HG02981 (cell line): ENCODE measurements around the gene SEC14L2.

Experiments
- ATAC-seq: cut with Tn5 transposase; IDR thresholded peaks from one replicate; pipeline ENCODE4 v1.9.1; 2021; ENCODE audit warnings: mild to moderate bottlenecking, moderate library complexity; ENCODE audit not compliant: unreplicated experiment

The SEC14L2 gene

DNA sequence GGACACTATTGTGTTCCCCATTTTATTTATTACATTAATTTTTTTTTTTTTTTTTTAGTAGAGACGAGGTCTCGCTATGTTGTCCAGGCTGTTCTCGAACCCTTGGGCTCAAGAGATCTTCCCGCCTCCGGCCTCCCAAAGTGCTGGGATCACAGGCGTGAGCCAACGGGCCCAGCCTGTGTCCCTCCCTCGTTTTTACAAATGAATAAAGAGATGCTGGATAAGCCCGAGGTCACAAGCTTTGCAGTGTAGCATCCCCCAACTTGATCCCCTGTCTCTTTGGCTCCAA, 28.5 kb downstream of the SEC14L2 start:
- no peak for ATAC-seq

DNA sequence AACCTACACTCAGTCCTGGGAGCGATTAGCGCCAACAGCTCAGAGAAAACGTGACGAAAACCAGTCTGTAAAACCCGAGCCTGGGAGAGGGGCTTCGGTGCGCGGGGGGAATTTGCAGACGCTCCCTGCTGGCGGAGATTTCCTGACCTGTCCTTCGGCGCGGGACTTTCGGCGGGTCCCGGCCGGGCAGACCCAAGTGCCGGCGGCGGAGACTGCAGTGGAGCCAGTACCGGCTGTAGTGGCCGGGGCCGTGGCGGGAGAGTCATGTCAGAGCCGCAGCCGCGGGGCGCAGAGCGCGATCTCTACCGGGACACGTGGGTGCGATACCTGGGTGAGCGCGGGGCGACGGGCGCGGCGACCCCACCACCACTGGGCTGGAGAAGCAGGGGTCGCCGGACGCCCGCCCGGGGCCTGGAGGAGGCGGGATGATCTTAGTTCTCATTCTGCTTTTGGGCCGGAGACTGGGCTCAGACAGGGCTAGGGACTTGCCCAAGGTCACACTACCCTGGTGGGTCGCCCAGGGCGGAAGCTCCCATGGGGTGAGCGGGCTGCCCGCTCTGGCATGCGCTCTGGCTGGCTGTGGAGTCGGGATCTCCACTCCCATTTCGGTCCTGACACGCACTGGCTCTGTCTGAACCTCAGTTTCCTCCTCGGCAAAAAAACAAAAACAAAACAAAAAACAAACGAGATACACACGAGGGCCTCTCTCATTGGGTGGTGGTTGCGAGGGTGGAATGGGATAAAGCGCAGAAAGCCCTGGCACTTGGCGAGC, 29.0 kb downstream of the SEC14L2 start, which contains the start of gene MTFP1:
MTFP1 (plus strand) TSS at position 153 of the 772 bp plus-strand sequence; CDS start at position 265, 112 bp downstream.
- no peak for ATAC-seq

DNA sequence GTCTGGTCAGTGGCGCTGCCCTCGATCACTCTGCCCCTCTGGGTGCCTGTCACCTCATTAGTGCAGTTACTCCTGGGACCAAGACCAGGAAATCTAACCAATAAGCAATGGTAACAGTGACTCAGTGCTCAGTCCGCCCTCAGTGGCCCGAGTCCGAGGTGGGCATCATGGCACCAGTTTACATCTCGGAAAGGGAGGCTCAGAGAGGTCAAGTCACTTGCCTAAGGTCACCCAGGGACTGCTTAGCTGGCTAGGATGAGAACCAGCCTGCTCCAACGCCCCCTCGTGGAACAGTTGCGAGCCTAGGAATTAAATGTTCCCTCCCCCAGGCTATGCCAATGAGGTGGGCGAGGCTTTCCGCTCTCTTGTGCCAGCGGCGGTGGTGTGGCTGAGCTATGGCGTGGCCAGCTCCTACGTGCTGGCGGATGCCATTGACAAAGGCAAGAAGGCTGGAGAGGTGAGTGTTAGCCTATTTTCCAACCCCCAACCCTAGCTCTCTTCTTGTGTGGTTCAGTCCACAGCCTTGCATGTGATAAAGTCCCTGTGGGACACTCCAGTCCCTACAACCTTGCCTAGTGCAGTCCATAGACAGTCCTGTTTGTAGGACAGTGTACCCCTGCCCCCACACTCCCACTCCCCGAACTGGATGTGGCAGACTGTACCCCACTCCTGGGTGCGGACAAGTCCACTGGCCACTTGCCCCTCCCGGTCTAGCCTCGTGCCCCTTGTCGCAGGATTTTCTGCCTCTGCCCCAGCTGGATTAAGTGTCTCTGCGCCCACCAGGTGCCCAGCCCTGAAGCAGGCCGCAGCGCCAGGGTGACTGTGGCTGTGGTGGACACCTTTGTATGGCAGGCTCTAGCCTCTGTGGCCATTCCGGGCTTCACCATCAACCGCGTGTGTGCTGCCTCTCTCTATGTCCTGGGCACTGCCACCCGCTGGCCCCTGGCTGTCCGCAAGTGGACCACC, 29.9 kb downstream of the SEC14L2 start:
- no peak for ATAC-seq

DNA sequence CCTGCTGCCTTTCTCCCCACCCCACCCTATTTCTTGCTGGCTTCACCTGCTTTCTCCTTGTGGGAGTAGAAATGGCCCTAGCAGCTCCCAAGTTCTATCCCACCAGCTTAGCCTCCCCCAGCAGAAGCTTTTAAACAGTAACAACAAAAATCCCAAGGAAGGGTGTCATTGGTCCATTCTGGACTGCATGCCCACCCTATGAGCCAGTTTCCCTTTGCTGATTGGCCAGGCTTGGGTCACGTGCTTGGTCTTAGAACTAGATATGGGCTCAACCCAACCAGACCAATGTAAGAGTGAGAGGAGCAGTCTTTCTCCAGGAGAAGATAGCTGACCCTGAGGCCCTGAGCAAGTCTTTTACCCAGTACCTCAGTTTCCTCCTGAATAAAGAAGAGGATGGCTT, 31.1 kb downstream of the SEC14L2 start:
- no peak for ATAC-seq

- ATAC-seq = no peak
Measured at GRCh38 chr22:30429887-30430286, 33.1 kb downstream of the SEC14L2 start.

- ATAC-seq = no peak
Measured at GRCh38 chr22:30430933-30431332, 34.1 kb downstream of the SEC14L2 start.

GRCh38 chr22:30432096-30432495, 35.3 kb downstream of the SEC14L2 start:
- no peak for ATAC-seq

- no peak for ATAC-seq
Measured at GRCh38 chr22:30432520-30432919, 35.7 kb downstream of the SEC14L2 start.

DNA sequence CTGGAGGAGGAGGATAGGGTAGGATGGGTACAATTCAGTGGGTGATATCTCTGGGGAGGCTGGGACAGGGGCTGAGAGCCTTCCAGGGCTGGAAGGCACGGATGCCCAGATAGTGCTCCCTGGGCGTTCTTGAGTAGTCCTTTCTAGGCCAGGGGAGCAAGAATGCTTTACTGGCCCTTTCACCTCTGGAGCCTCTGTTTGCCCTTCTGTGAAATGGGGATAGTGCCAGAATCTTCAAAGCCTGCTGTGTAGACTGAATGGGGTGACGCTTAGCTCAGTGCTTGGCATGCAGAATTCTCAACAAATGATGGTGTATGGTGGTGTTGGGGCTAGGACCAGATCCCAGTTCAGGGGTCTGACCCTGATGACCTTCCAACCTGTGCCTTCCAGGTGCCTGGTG, 36.4 kb downstream of the SEC14L2 start:
- ATAC-seq = no peak

GRCh38 chr22:30433773-30434172, 37.0 kb downstream of the SEC14L2 start:
- no peak for ATAC-seq

- ATAC-seq = no peak
Measured at GRCh38 chr22:30434843-30435242, 38.0 kb downstream of the SEC14L2 start.

DNA sequence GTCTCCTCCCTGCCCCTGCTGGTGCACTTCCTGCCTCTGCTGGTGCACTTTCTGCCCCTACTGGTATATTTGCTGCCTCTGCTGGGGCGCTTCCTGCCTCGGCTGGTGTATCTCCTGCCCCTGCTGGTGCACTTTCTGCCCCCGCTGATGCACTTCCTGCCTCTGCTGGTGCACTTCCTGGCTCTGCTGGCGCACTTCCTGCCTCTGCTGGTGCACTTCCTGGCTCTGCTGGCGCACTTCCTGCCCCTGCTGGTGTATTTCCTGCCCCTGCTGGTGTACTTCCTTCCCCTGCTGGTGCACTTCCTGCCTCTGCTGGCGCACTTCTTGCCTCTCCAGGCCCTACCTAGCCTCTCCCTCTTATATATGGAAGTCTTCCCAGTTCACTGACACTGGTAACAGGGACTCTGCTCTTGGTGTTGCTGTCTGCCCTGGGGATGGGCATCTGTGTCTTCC, 38.9 kb downstream of the SEC14L2 start:
- no peak for ATAC-seq

DNA sequence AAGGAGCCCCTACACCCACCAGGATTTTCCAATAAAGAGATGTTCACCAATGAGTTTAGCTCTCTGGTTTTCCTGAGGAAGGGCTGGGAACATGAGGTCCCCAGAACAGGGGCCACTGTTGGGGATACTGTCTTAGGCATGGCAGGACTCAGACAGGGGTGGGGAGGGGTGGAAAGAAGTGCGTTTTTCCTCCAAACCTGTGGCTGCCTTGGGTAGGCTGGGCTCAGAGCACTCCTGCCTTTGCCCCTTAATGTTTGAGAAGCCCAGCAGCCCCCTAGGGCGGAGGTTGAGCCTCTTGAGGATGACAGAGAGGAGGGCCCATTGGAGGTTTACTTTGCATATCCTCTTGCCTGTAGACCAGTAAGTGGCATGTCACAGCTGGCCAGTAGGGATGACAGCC, 39.4 kb downstream of the SEC14L2 start:
- ATAC-seq = no peak

- no peak for ATAC-seq
Measured at GRCh38 chr22:30438559-30438958, 41.7 kb downstream of the SEC14L2 start.

GRCh38 chr22:30439226-30439625, 42.4 kb downstream of the SEC14L2 start:
- ATAC-seq = no peak

- ATAC-seq = no peak
Measured at GRCh38 chr22:30439836-30440235, 43.0 kb downstream of the SEC14L2 start.

- no peak for ATAC-seq
Measured at GRCh38 chr22:30441088-30441487, 44.3 kb downstream of the SEC14L2 start.

- ATAC-seq = peak; percentile 61
Measured at GRCh38 chr22:30444632-30445437, 48.0 kb downstream of the SEC14L2 start.

DNA sequence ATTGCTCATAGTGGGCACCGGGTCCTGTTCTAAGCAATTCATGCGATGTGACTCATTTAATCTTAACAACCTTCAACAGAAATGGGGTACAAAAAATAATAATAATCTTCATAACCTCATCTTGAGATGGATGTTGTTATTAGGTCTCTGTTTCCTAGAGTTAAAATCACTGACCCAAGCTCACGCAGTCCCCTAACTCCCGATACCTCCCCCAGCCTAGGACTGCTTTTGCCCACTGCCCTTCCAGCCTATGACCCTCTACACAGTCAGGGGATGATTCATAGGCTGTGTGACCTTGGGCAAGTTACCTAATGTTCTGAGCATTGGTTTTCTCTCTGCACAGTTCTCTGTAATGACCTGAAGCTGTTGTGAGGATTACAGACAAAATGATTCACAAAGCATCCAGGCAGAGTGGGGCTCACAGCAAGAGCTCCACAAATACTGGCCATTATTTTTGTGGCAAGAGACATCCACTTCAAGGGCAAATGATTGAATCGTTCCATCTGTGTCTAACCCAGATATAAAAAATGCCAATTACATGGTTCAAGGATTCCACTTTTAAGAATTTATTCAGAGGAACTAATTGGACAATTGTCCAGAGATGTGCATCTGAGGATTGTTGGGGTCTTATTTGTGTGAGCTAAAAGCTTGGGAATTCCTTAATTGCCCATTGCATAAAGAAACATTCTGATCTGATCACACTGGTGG, 48.8 kb downstream of the SEC14L2 start:
- ATAC-seq = no peak

- no peak for ATAC-seq
Measured at GRCh38 chr22:30447656-30448055, 50.8 kb downstream of the SEC14L2 start.
